OCI-LY7 (cell line): ENCODE data around the gene AMZ2. TPM values are rescaled to one million over a fixed set of nuclear protein-coding genes. Genes with fewer than 3 reads are reported as not detected.
"Not testable (repeated sequence)": the region's sequence is repeated elsewhere in the genome, so short reads cannot be mapped to it uniquely, and the experiment has no call there.

Experiments
- BruUV-seq: library from RNA; stranded (reverse); fragments of 400-500 nt; replicated peaks from 2 replicates; lab custom pipeline; 2021; lab: Mats Ljungman, UMichigan
- CTCF ChIA-PET: fragments of 300-600 bp; sonication (Branson Sonifier 250); formaldehyde crosslinking; loops from one replicate; lab custom pipeline; 2022; ENCODE audit warnings: antibody characterized with exemption; ENCODE audit not compliant: unreplicated experiment; lab: Charles Lee
- POLR2A ChIA-PET: fragments of 300-600 bp; sonication (Branson Sonifier 250); formaldehyde crosslinking; loops from one replicate; lab custom pipeline; 2022; ENCODE audit warnings: antibody characterized with exemption; lab: Charles Lee
- DNase-seq: peaks from one replicate; pipeline ENCODE4 v3.0.0-alpha.2; 2015; ENCODE audit warnings: low spot score
- H2AFZ ChIP-seq: fragments of 200-600 bp; sonication (generic), shearing (Covaris generic); 2 replicates; pipeline ENCODE4 v1.6.1; 2014; ENCODE audit warnings: mild to moderate bottlenecking, antibody characterized with exemption, low read length, moderate library complexity
- H3K27ac ChIP-seq: fragments of 200-600 bp; sonication (generic); 2 replicates; pipeline ENCODE4 v1.5.1; 2014; ENCODE audit warnings: mixed run types, low read depth, mild to moderate bottlenecking, moderate library complexity, low read length, inconsistent platforms; ENCODE audit not compliant: poor library complexity, severe bottlenecking
- H3K36me3 ChIP-seq: fragments of 200-600 bp; sonication (generic); 2 replicates; pipeline ENCODE4 v1.6.1; 2014; ENCODE audit warnings: mild to moderate bottlenecking, antibody characterized with exemption, low read length, moderate library complexity, mixed read lengths; ENCODE audit not compliant: insufficient read depth
- H3K4me1 ChIP-seq: fragments of 200-600 bp; sonication (generic); 2 replicates; pipeline ENCODE4 v1.5.1; 2014; ENCODE audit warnings: mild to moderate bottlenecking, low read length; ENCODE audit not compliant: insufficient read depth, poor library complexity, severe bottlenecking
- H3K4me2 ChIP-seq: fragments of 200-600 bp; sonication (generic); 2 replicates; pipeline ENCODE4 v1.6.1; 2014; ENCODE audit warnings: mild to moderate bottlenecking, low read length
- H3K4me3 ChIP-seq: fragments of 200-600 bp; sonication (generic); 2 replicates; pipeline ENCODE4 v1.5.1; 2014; ENCODE audit warnings: mild to moderate bottlenecking, low read depth, low read length; ENCODE audit not compliant: poor library complexity, severe bottlenecking
- H3K79me2 ChIP-seq: fragments of 200-600 bp; sonication (generic); 2 replicates; pipeline ENCODE4 v1.6.1; 2016; ENCODE audit warnings: low read depth, mild to moderate bottlenecking, low read length, moderate library complexity, mixed read lengths; ENCODE audit not compliant: insufficient read depth
- H3K9me2 ChIP-seq: fragments of 200-600 bp; sonication (generic); 2 replicates; pipeline ENCODE4 v1.6.1; 2016; ENCODE audit warnings: mild to moderate bottlenecking, low read length, mixed read lengths; ENCODE audit not compliant: insufficient read depth
- H3K9me3 ChIP-seq: fragments of 200-600 bp; sonication (generic); 2 replicates; pipeline ENCODE4 v1.6.1; 2014; ENCODE audit warnings: mild to moderate bottlenecking, mixed run types, low read length, mixed read lengths
- H4K20me1 ChIP-seq: fragments of 200-600 bp; sonication (generic); 2 replicates; pipeline ENCODE4 v1.6.1; 2014; ENCODE audit warnings: mild to moderate bottlenecking, antibody characterized with exemption, low read length, moderate library complexity, mixed read lengths; ENCODE audit not compliant: insufficient read depth
- EZH2phosphoT487 ChIP-seq: fragments of 200-600 bp; sonication (generic); IDR thresholded peaks from 2 replicates; pipeline ENCODE4 v1.6.1; 2018; ENCODE audit warnings: low read depth, borderline replicate concordance, mild to moderate bottlenecking, mixed run types, antibody characterized with exemption, low read length, moderate library complexity, mixed read lengths
- intact Hi-C: fragments of 100-400 bp; cut with micrococcal nuclease; formaldehyde crosslinking; loops from one replicate; pipeline ENCODE4 v1.10.0; 2022; ENCODE audit not compliant: unreplicated experiment
- total RNA-seq, 2 experiments: library from RNA; depleted of rRNA in 1 of 2; stranded (reverse); fragments of >200 nt in 1 of 2; shearing (Covaris generic) in 1 of 2; gene quantifications; 2 replicates each; pipeline ENCODE4 v1.2.3, GENCODE V29; 2014 to 2022
- TF ChIP-seq, protein P1 (sequence below): fragments of 200-600 bp; sonication (generic); conservative IDR thresholded peaks from 2 replicates; pipeline ENCODE4 v1.5.1; 2014; ENCODE audit warnings: mild to moderate bottlenecking, antibody characterized with exemption, low read length, moderate library complexity, mixed read lengths

The AMZ2 gene
- total RNA-seq, 2 experiments from 2014 or later = 117 to 248 TPM

DNA sequence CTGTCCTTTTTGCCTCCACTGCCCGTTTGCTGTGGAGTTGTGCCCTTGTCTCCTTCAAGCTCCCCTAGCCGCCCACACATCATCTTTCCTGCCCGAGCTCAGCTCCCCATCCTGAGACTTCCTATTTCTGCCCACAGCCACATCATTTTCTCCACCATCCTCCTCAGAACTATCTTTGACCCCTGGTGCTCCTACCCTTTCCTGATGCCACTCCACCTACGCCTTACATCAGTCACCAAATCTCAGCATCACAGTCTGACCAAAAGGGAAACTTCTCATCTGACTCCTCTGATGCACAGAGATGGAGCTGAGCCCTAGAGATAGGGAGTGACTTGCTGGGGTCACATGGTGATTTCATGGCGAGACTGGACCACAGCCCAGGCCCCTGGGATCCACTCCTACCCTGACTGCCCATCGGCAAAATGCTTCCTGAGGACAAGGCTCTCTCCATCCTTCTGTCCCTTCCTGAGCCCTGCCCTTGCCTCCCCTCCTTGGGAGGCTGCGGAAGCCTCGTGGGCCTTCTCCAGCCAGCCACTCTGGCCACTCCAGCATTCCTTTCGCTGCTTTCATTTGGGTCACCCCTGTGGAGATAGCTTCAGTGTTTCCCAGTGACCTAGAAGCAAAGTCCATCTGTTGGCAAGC lies 19.7 kb upstream of the AMZ2 start:
- peak overlapping the region; percentile 40; the same call in 1 of the 2 replicates for H3K4me2 ChIP-seq
- POLR2A ChIA-PET = interaction anchor here (0.6 to 1.7 kb wide), 3 partner anchors 13 to 193 kb away, joined by 4 to 5 read pairs (median 4); partner anchors contain the start of gene KPNA2
- intact Hi-C loops, CTCF ChIA-PET, H2AFZ ChIP-seq, BruUV-seq, H4K20me1 ChIP-seq, H3K9me3 ChIP-seq, H3K9me2 ChIP-seq, DNase-seq, H3K4me3 ChIP-seq: not testable (repeated sequence)
- H3K36me3 ChIP-seq = peaks cover 70% of the 10 kb centered on the region; the same call in 1 of the 2 replicates
- peaks cover 84% of the 10 kb centered on the region for H3K4me1 ChIP-seq
- peaks cover 68% of the 10 kb centered on the region for H3K79me2 ChIP-seq
- peak overlapping the region; percentile 83 for H3K27ac ChIP-seq

DNA sequence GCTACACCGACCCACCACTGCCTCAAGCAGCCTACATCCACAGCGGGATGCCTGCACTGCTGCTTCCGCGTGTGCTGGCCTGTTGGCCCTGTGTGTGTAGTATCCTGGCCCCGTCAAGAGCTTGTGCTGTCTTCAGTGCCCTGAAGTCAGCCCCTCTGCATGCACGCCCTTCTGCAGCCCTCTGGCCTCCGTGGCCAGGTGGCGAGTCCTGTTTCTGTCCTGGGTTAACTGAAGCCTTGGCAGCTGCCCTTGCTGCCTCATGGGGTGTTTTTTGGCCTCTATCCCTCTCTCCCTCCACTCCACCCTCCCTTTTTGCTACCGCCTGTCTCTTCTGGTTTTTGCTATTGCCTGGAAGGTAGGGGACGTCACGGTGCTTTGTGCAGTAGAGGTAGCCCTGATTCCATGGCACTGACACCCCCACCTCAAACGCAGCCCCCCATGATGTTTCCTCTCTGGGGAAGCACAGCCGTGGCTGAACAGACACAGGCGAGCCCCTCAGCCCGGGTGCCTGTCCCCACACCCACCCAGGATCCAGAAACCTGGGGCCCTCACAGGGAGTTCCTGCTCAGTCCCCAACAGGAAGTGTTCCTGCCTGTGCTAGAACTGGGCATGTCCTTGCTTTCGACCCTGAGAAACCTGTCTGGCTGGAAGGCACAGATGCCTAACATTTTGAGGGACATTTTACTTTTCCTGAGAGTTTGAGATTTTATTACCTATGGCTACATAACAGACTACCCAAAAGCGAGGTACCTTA lies 18.8 kb upstream of the AMZ2 start:
- intact Hi-C loops = no loop called here
- ChIA-PET CTCF (no interaction called here), POLR2A (interaction anchor here (0.9 to 1.7 kb wide), 3 partner anchors 18 to 21 kb away, joined by 3 to 4 read pairs (median 3); no protein-coding TSS in a partner anchor)

DNA sequence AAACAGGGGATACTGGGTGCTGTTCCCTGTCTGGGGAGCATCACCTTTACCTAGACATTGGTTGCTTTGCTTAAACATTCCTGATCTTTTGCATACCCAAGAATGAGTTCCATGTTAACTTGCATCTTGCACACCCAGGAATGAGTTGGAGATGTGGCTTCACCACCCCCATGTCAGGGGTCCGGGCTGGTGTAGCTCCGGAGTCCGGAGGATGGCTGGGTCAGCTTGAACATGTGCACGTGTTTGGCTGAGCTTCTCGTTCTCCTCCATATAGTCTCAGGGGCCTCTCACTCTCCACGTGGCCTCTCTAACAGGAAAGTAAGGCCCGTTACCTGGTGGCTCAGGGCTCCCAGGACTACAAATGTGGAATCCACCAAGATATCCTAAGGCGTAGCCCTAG lies 18.2 kb upstream of the AMZ2 start:
- Histone ChIP-seq H3K36me3 (peaks cover 67% of the 10 kb centered on the region; the same call in 1 of the 2 replicates), H3K4me2 (peak overlapping the region; percentile 40; the same call in 1 of the 2 replicates), H3K9me2 (no peaks in the 10 kb centered on the region), H4K20me1 (no peaks in the 10 kb centered on the region), H2AFZ (no peak overlapping the region), H3K4me1 (peaks cover 78% of the 10 kb centered on the region), H3K9me3 (no peaks in the 10 kb centered on the region), H3K79me2 (peaks cover 68% of the 10 kb centered on the region), H3K27ac (peak overlapping the region; percentile 83), H3K4me3 (no peak overlapping the region)
- intact Hi-C loops = no loop called here
- DNase-seq = no peak
- no TSS peak for BruUV-seq
- TF ChIP-seq, protein P1, sequence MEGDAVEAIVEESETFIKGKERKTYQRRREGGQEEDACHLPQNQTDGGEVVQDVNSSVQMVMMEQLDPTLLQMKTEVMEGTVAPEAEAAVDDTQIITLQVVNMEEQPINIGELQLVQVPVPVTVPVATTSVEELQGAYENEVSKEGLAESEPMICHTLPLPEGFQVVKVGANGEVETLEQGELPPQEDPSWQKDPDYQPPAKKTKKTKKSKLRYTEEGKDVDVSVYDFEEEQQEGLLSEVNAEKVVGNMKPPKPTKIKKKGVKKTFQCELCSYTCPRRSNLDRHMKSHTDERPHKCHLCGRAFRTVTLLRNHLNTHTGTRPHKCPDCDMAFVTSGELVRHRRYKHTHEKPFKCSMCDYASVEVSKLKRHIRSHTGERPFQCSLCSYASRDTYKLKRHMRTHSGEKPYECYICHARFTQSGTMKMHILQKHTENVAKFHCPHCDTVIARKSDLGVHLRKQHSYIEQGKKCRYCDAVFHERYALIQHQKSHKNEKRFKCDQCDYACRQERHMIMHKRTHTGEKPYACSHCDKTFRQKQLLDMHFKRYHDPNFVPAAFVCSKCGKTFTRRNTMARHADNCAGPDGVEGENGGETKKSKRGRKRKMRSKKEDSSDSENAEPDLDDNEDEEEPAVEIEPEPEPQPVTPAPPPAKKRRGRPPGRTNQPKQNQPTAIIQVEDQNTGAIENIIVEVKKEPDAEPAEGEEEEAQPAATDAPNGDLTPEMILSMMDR = no peak
- no peak for TF ChIP-seq EZH2phosphoT487
- CTCF ChIA-PET = no interaction called here
- POLR2A ChIA-PET = interaction anchor here (0.9 to 1.7 kb wide), 3 partner anchors 18 to 21 kb away, joined by 3 to 4 read pairs (median 3); no protein-coding TSS in a partner anchor

More for the DNA sequence above, 18.8 kb upstream of the AMZ2 start:
- no peak for TF ChIP-seq EZH2phosphoT487
- TF ChIP-seq, protein P1 = no peak
- Histone ChIP-seq H3K79me2 (peaks cover 68% of the 10 kb centered on the region), H3K4me3 (no peak overlapping the region), H3K27ac (peak overlapping the region; percentile 83), H3K4me1 (peaks cover 79% of the 10 kb centered on the region), H3K4me2 (peak overlapping the region; percentile 40), H3K9me2 (no peaks in the 10 kb centered on the region), H2AFZ (no peak overlapping the region), H3K9me3 (no peaks in the 10 kb centered on the region), H4K20me1 (no peaks in the 10 kb centered on the region), H3K36me3 (peaks cover 70% of the 10 kb centered on the region; the same call in 1 of the 2 replicates)
- no peak for DNase-seq
- BruUV-seq = no TSS peak

DNA sequence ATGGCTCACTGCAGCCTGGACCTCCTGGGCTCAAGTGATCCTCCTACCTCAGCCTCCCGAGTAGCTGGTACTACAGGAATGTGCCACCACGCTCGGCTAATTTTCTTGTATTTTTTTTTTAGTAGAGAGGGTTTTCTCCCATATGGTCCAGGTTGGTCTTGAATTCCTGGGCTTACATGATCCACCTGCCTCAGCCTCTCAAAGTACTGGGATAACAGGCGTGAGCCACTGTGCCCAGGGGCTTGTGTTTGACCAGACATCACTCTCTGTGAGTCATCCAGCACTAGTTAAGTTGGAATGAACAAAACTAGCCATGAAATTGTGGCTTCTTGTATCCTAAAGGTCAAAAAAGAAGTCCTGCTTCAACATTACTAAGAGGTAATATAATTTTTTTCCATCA lies 16.7 kb upstream of the AMZ2 start:
- H4K20me1 ChIP-seq, POLR2A ChIA-PET, CTCF ChIA-PET, H3K4me3 ChIP-seq, DNase-seq, H3K9me2 ChIP-seq, H3K27ac ChIP-seq, intact Hi-C loops, H3K4me2 ChIP-seq, H2AFZ ChIP-seq, H3K9me3 ChIP-seq, BruUV-seq: not testable (repeated sequence)
- H3K36me3 ChIP-seq = peaks cover 53% of the 10 kb centered on the region; the same call in 1 of the 2 replicates
- peaks cover 67% of the 10 kb centered on the region for H3K79me2 ChIP-seq
- H3K4me1 ChIP-seq = peaks cover 78% of the 10 kb centered on the region
